ENCODE results near the gene ZNHIT2.

ZNHIT2 gene

DNA sequence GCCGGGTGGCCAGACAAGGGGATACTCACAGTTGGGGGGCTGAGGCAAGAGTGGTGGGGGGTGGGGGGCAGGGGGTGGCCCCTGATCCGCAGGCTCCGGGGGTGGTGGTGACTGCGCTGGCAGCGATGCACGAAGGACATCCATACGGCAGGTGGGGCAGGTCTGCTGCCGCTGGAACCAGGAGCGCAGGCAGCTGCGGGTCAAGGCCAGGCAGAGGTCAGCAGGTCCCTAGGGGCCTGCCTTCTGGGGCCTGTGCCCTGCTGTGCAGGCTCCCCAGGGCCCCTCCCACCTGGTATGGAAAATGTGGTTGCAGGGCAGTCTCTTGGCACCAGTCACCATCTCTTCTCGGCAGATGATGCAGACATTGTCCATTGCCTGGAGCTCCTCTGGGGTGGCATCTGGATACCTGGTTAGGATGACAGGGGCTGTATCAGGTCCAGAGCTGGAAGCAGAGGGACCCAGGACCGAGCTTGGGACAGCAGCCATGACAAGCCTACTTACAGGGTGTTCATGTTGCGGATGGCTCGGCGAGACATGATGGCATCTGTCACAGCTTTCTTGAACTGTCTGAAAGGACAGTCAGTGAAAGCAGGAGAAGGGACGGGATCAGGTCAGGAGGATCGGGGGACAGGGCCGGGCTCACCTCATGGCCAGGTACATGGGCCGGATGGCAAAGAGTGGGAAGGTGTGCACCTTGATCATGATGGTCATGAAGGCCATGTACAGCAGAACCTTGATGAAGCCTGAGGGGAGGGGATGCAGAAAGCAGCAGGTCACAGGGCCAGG lies 13.3 kb upstream of the ZNHIT2 start:
- Mint-ChIP-seq H3K27ac (peak overlapping the region in 1 of 2 donors; percentile 62), H3K4me3 (peak overlapping the region in 1 of 2 donors; percentile 50), H3K27me3 (no peaks in the 10 kb centered on the region), H3K4me1 (ENCODE audit: low read depth in 2 of 2) (peaks cover 24 to 33% of the 10 kb centered on the region in 2 donors), H3K36me3 (ENCODE audit: insufficient read depth) (peaks cover 88% of the 10 kb centered on the region), H3K9me3 (no peaks in the 10 kb centered on the region)
- DNase-seq: no peak
- no peak for ATAC-seq (replicated peaks)

DNA sequence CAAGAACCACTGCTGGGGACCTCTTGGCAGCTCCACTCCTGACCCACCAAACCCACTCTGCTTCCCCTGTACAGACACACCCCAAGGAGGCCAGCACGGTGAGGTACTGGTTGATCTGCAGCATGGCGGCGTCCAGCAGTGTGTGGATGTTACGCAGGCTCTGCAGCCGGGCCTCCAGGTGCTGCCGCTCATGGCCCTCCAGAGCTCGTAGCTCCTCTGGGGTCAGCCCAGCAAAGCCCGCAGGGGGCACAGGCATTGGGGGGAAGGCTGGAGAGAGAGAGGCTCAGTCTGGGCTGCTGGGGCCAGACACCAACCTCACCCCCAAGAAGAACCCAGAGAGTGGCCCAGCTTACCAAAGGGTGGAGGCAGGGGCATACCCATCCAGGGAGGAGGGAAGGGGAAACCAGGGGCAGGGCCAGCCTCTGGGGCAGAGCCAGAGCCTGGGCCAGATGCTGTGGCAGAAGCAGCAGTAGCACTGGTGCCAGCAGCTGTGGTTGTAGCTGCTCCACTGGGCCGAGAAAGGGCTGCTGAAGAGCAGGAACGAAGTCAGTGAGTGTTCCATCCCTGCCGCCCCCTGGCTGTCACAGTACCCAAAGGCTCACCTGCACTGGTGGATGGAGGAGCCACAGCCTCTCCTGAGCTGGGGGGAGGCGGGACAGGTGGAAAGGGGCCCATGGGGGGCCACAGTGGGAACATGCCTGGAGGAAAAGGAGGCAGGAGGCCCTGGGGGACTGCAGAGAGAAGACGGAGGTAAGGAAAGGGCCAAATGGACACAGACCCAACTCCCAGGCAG lies 12.3 kb upstream of the ZNHIT2 start:
- Mint-ChIP-seq H3K4me3 (no peak overlapping the region), H3K27me3 (no peaks in the 10 kb centered on the region), H3K9me3 (no peaks in the 10 kb centered on the region), H3K4me1 (ENCODE audit: low read depth in 2 of 2) (peaks cover 23 to 28% of the 10 kb centered on the region in 2 donors), H3K27ac (no peak overlapping the region), H3K36me3 (ENCODE audit: insufficient read depth) (peaks cover 83% of the 10 kb centered on the region)
- ATAC-seq (replicated peaks) (no peak), DNase-seq (no peak)

GRCh38 chr11:65128182-65129145 lies 11.0 kb upstream of the ZNHIT2 start:
- H3K4me3 Mint-ChIP-seq: no peak overlapping the region
- H3K27me3 Mint-ChIP-seq: no peaks in the 10 kb centered on the region
- H3K9me3 Mint-ChIP-seq: no peaks in the 10 kb centered on the region
- H3K4me1 Mint-ChIP-seq (ENCODE audit: low read depth in 2 of 2): peaks cover 22 to 24% of the 10 kb centered on the region in 2 donors
- ATAC-seq (replicated peaks) (no peak), DNase-seq (no peak)
- H3K27ac Mint-ChIP-seq: peak overlapping the region in 1 of 2 donors; percentile 55
- H3K36me3 Mint-ChIP-seq (ENCODE audit: insufficient read depth): peaks cover 75% of the 10 kb centered on the region

GRCh38 chr11:65127473-65128181 lies 10.1 kb upstream of the ZNHIT2 start:
- Mint-ChIP-seq H3K36me3 (ENCODE audit: insufficient read depth) (peaks cover 75% of the 10 kb centered on the region), H3K27me3 (no peaks in the 10 kb centered on the region), H3K4me1 (ENCODE audit: low read depth in 2 of 2) (peaks cover 17 to 20% of the 10 kb centered on the region in 2 donors), H3K4me3 (no peak overlapping the region), H3K9me3 (no peaks in the 10 kb centered on the region), H3K27ac (peak overlapping the region in 1 of 2 donors; percentile 55)
- ATAC-seq (replicated peaks): no peak
- no peak for DNase-seq

DNA sequence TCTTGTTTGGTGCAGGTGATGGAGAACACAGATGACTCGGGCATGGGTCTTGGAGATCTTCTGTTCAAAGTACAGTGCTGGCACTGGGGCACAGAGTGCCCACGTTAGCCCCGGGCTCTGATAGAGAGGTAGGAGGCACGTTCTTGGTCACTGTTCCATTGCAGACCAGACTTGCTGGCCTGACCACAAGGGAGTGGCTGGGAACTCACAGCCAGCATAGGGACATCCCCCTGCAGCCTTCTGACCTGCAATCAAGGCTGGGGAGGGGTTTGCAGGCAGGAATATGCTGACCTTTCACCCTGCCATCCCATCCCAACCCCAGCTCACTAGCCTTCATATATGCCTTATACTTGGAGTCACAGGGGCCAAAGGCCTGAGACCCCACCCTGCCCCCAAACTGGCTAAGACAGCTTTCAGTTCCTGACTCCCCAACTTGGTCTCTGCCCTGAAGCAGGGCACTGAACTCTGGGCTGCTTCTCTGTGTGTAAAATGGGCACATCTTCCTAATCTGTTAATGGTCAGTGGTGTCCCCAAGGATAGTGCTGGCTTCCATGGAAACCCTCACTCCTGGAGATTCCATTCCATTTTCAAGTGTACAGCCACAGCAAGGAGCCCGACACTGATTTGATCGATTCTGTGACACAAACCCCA lies 9.2 kb upstream of the ZNHIT2 start:
- H3K27me3 Mint-ChIP-seq: no peaks in the 10 kb centered on the region
- H3K4me3 Mint-ChIP-seq: no peak overlapping the region
- ATAC-seq (replicated peaks) (no peak), DNase-seq (no peak)
- peak overlapping the region in 1 of 2 donors; percentile 23 for H3K27ac Mint-ChIP-seq
- H3K4me1 Mint-ChIP-seq (ENCODE audit: low read depth in 2 of 2): peaks cover 17 to 19% of the 10 kb centered on the region in 2 donors
- H3K9me3 Mint-ChIP-seq: no peaks in the 10 kb centered on the region
- peaks cover 79% of the 10 kb centered on the region for H3K36me3 Mint-ChIP-seq (ENCODE audit: insufficient read depth)

GRCh38 chr11:65125197-65126056 lies 7.9 kb upstream of the ZNHIT2 start:
- Mint-ChIP-seq H3K4me3 (no peak overlapping the region), H3K27me3 (no peaks in the 10 kb centered on the region), H3K4me1 (ENCODE audit: low read depth in 2 of 2) (peaks cover 22 to 25% of the 10 kb centered on the region in 2 donors), H3K36me3 (ENCODE audit: insufficient read depth) (peaks cover 79% of the 10 kb centered on the region), H3K9me3 (no peaks in the 10 kb centered on the region), H3K27ac (no peak overlapping the region)
- DNase-seq (no peak), ATAC-seq (replicated peaks) (no peak)

- DNase-seq (no peak), ATAC-seq (replicated peaks) (no peak)
- Mint-ChIP-seq H3K36me3 (ENCODE audit: insufficient read depth) (peaks cover 80% of the 10 kb centered on the region), H3K27ac (no peak overlapping the region), H3K4me3 (no peak overlapping the region), H3K9me3 (no peaks in the 10 kb centered on the region), H3K27me3 (no peaks in the 10 kb centered on the region), H3K4me1 (ENCODE audit: low read depth in 2 of 2) (peaks cover 21 to 25% of the 10 kb centered on the region in 2 donors)
These were observed 7.1 kb upstream of the ZNHIT2 start for GRCh38 chr11:65124480-65125196.

- DNase-seq (peak; percentile 98), ATAC-seq (replicated peaks) (peak; percentile 76)
- Mint-ChIP-seq H3K27ac (peak within 1 kb of the TSS; percentile 99 to 100), H3K4me1 (ENCODE audit: low read depth in 2 of 2) (peaks cover 28 to 32% of the 10 kb centered on the region in 2 donors), H3K4me3 (peak within 1 kb of the TSS; percentile 98 to 99), H3K9me3 (no peaks in the 10 kb centered on the region), H3K27me3 (no peaks in the 10 kb centered on the region), H3K36me3 (ENCODE audit: insufficient read depth) (peaks cover 80% of the 10 kb centered on the region)
These were observed 4.6 kb upstream of the ZNHIT2 start, which contains the start of the genes FAU and MRPL49 for GRCh38 chr11:65121865-65122696. FAU (minus strand) TSS chr11:65122134; CDS start chr11:65121813, 321 bp downstream. MRPL49 (plus strand) TSS chr11:65122321; CDS start chr11:65122347, 26 bp downstream.

GRCh38 chr11:65121447-65121864 lies 4.0 kb upstream of the ZNHIT2 start:
- H3K36me3 Mint-ChIP-seq (ENCODE audit: insufficient read depth): peaks cover 79% of the 10 kb centered on the region
- H3K27me3 Mint-ChIP-seq: no peaks in the 10 kb centered on the region
- peak in 1 of 3 experiments; percentile 28 for DNase-seq
- H3K4me3 Mint-ChIP-seq: peak overlapping the region; percentile 98 to 99
- no peaks in the 10 kb centered on the region for H3K9me3 Mint-ChIP-seq
- peaks cover 32 to 36% of the 10 kb centered on the region in 2 donors for H3K4me1 Mint-ChIP-seq (ENCODE audit: low read depth in 2 of 2)
- no peak for ATAC-seq (replicated peaks)
- H3K27ac Mint-ChIP-seq: peak overlapping the region; percentile 99 to 100

DNA sequence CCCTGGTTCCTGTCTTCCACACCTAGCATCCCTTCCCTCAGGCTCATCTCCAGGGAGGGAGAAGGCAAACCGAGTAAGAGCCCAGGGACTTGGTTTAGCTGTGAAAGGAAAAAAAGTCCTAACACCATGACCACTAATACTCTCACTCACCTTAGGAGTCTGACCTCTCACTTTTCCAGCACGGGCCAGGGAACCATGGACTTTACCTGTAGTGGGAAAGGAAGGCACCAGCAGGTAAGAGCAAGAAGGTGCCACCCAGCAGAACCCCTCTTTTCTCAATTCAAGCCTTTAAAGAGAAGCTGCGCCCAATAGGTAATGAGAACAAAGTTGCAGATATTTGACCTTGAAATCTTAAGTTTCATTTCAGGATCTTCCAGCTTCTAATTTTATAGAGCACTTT lies 3.3 kb upstream of the ZNHIT2 start:
- H3K4me3 Mint-ChIP-seq: peak overlapping the region; percentile 98 to 99
- DNase-seq: no peak
- ATAC-seq (replicated peaks): no peak
- no peaks in the 10 kb centered on the region for H3K27me3 Mint-ChIP-seq
- H3K27ac Mint-ChIP-seq: peak overlapping the region; percentile 99 to 100
- peaks cover 32 to 41% of the 10 kb centered on the region in 2 donors for H3K4me1 Mint-ChIP-seq (ENCODE audit: low read depth in 2 of 2)
- H3K9me3 Mint-ChIP-seq: no peaks in the 10 kb centered on the region
- peaks cover 78% of the 10 kb centered on the region for H3K36me3 Mint-ChIP-seq (ENCODE audit: insufficient read depth)

All from effector memory CD8-positive, alpha-beta T cell (primary cell).